Suppressor macrophage treated with lipopolysaccharide for 4 hours (primary cell): ENCODE measurements around the gene GATA2.

Experiments
- DNase-seq: peaks from one replicate; pipeline ENCODE4 v3.0.0-alpha.2; 2020

GATA2 gene

DNA sequence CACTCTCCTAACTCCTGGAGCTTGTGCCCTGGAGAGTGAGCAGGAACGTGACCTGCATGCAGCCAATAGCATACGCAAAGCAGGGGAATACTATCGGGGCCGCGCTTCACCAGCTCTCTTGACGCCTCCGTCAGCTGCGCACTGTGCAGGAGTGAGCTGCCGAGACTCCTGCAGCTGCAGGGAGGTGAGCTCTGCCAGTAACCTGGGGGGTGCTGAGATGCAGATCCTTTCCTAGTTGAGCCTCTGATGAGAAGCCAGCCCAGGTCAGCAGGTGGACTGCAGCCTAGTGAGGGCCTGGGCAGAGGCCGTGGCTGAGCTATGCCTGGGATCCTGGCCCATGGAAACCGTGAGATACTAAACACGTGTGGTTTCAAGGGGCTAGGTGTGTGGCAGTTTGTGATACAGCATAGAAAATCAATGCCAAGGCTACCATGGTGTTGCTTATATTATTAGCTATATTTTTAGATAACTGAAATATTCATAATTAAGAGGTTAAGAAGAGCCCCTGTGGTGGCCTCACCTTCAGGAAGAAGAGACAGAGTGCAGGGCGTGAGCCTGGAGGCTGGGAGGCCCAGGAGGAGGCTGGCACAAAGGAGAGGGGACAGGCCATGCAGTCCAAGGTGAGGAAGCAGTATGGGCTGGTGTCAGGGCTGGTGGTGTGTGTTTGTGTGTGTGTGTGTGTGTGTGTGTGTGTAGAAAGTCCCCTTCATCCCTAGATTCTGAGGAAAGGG lies 20.4 kb downstream of the GATA2 start:
- no peak for DNase-seq

DNA sequence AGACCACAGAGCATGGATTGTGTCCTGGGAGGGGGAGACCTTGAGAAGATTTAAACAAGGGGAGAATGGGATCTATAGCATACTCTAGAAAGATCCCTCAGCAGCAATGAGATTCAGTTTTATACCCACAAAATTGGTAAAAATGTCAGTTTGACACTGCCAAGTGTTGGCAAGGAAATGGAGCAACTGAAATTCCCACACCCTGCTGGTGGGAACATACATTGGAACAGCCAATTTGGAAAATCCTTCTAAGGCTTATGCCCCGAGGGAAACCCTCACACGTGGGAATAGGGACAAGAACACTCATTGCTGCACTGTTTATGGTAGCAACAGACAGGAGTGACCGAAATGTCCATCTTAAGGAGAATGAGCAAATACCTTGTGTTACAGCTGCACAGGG lies 21.3 kb downstream of the GATA2 start:
- no peak for DNase-seq

DNA sequence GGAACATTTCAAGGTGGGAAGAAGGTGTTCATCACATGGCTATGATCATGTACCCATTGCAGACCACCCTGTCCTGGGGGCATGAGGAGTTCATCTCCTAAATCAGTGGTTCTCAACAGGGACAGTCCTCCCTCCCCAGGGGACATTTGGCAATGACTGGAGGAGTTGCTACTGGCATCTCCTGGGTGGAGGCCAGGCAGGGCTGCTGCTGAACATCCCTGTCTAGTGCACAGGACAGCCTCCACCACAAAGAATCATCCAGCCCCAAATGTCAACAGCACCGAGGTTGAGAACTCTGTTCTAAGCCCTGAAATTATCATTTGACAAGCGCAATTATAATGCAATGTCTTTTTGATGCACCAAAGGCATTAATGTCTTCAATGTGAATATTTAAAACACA lies 21.9 kb downstream of the GATA2 start:
- DNase-seq = no peak

DNA sequence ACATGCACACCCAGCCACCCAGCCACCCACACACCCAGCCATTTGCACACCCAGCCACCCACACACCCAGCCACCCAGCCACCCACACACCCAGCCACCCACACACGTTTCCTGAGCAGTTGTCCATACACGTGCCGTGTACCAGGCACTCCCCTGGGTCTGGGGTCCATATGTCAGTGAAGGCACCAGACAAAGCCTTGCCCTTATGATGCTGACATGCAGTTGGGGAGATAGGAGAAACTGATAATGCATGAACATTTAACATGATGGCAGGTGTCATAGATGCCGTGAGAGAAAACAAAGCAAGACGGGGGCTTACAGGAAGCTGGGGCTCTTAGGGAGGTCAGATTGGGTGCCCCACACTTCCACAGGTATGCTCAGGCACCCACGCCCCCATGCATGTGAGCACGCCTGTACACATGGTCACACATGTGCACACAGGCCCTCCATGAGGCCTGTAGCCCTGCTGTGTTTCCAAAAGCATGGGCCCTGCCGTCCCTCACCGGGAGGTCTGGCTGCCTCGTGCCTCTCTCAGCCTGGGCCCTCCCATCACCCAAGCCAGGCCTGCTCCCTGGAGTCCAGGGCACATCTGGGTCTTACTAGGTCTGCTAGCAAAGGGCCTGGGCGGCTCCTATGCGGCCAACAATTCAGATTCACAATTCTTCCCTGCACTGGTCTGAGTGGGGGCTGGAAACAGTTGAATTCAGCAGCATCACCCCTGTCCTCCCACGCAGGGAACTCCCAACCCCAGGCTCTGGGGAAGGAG lies 22.7 kb downstream of the GATA2 start:
- DNase-seq = no peak

DNA sequence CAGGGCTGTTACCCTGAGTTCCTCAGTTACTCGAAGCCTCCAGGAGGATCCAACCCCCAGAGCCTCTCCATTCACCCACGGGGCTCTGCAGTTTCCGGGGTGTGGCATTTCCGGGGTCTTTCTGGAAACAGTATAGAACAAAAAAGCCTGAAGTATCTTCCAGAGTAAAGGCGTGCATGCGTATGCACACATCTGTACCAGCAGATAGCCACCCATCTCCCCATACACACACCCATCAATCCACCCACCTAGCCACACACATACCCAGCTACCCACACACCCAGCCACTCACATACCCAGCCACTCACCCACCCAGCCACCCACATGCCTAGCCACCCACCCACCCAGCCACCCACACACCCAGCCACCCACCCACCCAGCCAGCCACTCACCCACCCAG lies 23.4 kb downstream of the GATA2 start:
- no peak for DNase-seq

DNA sequence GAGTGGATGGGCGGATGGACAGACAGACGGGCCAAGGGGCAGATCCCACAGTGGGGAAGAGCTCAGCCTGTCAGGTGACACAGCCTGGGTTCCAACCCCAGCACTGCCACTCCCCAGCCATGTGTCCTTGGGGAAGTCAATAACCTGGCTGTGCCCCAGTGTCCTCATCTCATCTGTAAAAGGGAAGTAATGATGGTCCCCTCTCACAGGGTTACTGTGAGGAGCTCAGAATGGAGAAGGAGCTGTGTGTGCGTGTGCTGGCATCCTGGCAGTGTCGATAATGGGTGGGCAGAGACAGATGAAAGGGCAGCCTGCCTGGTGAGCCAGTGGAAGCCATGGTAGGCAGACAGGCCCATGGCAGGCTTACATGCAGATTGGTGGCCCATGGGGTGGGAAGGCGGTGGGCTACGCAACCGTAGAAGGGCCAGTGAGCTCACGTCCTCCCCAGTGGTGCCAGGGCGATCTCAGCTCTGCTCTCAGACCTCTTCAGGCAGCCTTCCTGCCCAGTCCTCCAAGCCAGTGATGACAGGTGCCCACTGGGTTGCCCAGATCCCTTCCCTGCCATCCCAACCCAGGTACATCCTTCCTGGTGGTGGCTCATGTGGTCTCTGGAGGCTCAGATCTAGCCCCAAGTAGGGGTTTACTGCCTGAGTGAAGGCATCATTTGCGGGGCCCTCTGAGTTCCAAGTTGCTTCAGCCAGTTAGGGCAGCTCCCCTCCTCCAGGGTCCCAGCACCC lies 24.0 kb downstream of the GATA2 start:
- DNase-seq = no peak

DNA sequence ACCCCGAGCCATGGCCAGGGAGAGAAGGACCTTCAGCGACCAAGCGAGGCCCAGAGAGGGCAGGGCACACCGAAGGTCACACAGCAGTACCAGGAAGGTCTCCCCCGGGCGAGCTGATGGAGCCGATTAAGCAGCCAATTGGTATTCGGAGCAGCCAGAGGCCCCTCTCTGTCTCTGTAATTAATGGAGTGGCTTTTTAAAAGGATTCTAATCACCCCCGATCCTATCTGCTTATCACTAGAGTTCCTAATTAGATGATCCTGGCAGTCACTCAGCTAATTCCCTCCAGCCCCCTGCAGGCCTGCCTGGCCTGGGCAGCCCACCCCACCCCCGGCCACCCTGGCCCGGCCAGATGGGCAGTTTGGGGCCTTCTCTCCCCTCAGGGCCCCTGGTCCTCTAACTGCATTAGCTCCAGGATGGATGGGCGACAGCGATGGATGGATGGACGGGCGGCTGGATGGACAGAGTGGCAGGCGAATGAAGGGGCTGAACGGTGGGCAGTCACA lies 24.7 kb downstream of the GATA2 start:
- DNase-seq = no peak

DNA sequence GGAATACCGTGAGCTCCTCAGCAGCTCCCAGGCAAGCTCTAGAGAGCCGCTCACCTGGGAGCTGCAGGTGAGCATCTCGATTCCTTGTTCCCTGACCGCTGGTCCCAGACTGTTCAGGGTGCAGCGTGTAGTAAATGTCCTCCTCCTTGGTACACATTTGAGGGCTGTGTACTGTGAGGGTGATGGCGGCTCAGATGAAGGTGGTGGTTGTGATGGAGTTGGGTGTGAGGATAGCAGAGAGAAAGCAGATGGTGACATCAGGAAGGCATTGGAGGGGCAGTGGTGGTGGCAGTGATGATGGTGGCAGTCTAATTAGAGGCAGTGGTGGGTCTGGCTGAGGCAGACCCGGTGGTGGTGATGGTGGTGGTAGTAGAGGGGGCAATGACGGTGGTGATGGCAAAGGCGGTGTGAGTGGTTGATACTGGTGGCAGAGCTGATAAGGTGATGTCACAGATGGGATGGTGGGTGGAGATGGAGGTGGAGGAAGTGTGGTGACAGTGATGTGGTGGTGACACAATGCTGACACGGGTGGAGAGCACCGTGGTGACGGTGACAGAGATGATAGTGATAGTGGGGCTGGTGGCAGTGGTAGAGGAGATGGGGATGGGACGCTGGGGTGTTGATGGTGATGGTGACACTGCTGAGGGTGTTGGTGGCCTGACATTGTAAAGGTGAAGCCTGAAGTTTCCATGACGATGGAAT lies 26.0 kb downstream of the GATA2 start, which contains the start of gene DNAJB8:
Gene DNAJB8, minus strand, starts transcription at position 51 of the 702 bp plus-strand sequence. CDS start 3,645 bp downstream, outside the sequence.
- no peak for DNase-seq

DNA sequence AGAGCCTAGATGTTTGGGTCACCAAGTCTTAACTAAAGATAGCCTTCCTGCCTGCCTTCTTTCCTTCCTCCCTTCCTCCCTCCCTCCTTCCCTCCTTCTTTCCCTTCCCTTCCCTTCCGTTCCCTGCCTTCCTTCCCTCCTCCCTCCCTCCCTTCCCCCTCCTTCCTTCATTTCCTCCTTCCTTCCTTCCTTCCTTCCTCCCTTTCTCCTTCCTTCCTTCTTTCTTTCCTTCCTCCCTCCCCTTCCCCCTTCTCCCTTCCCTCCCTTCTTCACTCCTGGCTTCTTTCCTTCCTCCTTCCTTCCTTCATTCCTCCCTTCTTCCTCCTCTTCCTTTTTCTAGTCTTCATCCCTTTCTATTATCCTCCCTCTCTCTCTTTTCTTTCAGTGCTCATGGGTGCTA lies 28.3 kb downstream of the GATA2 start:
- DNase-seq = no peak

DNA sequence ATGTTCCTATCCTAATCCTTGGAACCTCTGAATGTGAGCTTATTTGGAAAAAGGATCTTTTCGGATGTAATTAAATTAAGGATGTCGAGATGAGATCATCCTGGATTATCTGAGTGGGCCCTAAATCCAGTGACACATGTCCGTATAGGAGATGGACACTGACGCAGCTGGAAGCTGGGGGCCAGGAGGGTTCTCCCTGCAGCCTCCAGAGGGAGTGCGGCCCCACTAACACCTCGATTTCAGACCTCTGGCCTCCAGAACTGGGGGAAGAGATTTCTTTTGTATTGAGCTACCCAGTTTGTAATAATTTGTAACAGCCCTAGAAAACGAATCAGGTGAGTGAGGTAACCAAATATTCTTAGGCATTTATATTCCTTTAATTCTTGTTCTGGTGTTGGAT lies 28.8 kb downstream of the GATA2 start:
- no peak for DNase-seq

DNA sequence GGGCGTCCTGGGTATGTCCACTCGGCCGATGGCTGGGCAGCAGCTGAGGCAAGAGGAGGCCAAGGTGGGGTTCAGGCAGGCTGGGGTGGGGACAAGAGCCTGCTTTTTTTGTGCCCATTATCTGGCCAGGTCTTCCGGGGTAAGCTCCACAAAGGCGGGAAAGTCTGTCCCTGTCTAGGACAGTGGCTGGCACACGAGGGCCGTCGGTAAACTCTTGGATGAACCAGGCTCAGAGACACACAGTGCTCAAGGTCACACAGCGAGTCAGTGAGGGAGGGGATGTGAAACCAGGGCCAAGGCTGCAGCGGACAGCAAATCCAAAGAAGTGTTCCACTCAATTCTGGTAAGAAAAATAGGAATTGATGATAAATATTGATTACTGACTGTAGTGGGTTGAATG lies 29.2 kb downstream of the GATA2 start:
- DNase-seq = no peak

DNA sequence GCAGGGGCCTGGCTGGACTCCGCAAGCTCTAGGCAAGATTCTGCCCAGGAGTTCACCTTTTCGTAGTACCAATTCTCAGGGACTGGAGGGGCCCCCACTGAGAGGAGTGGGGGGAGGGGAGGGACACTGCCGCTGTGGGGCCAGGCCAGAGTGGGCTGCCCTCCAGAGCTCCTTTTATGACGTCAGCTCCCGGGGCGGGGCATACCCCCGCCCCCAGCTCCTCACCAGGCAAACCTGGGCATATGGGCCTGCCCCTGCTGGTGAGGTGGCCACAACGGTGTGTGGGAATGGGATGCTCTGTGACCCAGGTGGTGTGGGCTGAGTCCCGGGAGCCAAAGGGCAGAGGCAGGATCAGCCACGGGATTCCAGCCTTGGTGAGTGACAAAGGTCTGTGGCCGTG lies 29.6 kb downstream of the GATA2 start:
- no peak for DNase-seq

DNA sequence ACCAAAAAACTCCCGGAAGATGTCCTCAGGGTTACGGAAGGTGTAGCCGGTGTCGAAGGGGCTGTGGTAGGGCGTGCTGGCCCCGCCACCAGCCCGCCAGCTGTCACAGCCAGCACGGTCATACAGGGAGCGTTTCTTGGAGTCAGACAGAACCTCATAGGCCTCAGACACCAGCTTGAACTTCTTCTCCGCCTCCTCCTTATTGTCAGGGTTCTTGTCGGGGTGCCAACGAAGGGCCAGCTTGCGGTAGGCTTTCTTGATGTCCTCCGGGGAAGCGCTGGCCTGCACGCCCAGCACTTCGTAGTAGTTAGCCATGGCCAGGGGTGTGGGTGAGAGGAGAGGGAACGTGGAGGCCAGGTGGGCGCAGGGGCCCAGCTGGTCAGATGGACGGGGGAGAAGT lies 30.1 kb downstream of the GATA2 start:
- DNase-seq = no peak

DNA sequence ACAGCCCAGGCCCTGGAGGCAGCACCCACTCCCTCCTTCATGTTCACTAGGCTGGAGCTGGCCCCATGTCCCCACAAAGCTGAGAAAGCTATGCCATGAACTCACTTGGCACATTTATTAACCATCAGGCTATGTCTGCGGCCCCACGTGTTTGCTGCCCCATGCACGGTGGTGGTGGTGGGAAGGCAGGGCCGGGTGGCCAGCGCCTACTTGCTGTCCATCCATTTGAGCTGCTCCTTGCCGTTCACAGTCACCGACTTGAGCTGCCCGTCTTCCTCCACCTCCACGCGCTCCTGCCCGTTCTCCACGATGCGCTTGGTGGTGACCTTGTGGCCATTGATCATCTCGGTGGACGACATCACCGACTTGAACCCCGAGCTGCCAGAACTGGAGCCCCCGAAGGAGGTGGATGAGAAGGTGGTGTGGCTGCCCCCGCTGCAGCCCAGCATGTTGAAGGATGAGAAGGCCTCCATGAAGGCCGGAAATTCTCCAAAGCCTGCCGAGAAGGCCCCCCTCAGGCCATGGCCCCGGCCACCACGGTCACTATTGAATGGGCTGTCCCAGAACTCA lies 30.6 kb downstream of the GATA2 start:
- DNase-seq = no peak

DNA sequence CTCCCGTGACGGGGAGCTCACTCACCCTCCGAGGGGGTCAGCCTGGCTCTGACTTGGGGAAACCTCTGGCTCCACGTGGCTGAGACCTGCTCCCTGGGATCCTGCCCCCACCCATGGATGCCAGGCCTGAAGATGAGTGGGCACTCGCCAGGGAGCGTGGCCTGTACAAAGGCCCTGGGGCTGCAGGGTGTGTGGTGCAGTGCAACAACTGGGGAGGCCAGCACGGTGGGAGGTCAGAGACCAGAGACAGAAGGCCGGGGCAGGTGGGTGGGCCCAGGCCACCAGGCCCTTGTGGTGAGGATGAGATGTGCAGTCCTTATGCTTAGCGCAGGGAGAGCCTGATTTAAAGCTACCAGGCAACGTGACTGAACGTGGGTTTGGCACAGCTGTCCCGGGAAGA lies 31.3 kb downstream of the GATA2 start:
- DNase-seq = no peak

DNA sequence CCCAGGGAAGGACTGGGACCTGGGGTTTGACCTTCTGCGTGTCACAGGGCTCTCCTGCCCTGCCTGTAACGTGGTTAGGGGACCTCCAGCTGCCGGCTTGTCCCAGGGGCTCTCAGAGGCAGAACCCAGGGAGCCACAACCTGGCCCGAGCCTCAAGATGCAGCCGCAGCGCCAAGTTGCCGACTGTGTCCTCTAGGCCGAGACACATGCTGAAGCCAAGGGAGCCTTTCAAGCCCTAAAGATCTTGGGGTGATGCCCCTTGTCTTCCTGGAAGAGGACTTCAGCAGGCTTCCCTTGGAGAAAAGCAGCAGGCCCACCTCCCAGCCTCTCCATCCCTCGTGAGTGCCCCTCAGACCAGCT lies 33.6 kb downstream of the GATA2 start:
- DNase-seq = no peak

DNA sequence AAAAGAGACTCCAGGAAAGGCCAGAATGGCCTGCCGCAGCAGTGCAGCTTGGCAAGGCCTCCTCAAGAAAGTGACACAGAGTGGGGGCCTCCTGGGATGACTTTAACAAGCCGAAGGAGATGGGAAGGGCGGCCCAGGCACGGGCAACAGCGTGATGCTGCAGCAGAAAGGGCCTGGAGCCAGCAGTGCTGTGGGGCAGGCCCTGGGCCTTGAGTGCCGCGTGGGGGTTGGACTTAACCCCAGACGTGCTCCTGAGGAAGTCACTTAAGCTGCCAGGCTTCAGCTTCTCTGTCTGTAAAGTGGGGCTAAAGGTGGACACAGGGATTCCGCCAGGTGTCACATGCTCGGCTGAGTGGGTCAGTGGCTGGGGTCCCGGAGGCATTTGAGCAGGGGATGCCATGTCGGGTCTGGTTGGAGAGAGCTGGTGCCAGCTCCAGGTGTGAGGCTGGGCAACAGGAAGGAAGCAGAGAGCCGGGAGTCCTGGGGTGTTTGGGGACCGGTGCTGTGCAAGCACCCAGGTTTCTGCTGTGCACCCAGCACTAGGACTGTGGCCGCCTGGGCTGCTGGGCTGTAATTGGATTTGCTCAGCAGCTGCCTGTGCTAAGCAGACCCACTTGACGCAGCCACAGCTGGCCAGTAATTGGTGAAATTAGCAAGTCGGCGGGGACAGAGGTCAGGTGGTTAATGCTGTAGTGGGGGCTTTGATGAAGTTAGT lies 34.1 kb downstream of the GATA2 start:
- no peak for DNase-seq

DNA sequence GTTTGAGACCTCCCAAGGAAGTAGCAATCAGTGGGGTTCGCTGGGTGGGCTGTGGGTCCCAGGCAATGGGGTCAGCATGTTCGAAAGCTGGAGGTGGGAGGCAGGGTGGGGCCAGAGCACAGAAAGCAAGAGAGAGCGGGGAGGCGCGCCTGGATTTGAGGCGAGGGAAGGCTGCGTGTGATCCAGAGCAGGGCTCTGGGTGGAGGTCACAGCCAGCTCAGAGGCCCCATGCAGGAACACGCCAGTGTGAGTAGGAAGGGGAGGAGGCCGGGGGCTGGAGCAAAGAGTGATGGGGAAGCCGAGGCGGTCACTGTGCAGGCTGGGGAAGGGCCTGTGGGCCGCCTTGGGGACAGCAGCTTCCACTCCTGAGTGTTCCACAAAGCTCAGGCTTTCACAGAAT lies 35.1 kb downstream of the GATA2 start:
- DNase-seq = no peak

DNA sequence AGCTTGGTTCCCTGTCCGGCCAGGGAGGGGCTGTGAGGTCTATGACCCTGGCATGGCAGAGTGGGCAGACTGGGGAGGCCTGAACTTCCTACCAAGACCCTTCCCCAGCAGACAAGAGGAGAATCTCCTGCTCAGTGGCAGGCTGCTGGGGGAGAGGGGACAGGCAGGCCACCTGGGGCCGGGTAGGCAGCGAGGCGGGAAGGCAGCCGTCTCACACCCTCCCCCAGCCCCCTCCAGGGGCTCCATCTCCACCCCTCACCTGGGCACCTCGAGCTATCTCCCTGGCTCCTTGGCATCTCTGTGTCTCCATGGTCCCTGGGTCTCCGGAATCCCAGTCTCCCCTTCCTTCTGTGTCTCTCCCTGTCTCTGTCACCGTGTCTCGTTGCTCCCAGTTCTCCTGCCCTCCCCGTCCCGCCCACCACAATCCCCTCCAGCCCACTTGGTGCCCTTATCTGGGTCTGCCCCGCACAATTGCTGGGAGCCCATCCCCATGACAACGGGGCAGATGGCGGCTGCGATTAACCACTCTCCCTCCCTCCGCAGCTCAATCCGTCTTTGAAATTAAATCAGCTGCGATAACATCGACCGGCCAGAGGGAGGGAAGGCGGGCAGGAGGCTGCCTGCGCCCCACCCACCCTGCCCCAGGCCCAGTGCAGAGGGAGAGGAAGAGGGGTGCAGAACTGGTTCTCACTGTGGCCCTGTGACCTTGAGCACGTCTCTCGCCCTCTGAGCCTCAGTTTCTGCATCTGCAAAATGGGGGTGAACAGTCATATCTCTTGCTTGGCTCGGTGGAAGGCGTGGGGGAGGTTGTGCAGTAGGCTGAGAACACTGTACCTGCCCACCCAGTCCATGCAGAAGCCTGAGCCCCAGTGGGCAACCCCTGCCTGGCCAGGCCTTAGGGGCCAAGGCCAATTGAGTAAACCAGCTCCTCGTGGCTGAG lies 36.0 kb downstream of the GATA2 start:
- DNase-seq = no peak

DNA sequence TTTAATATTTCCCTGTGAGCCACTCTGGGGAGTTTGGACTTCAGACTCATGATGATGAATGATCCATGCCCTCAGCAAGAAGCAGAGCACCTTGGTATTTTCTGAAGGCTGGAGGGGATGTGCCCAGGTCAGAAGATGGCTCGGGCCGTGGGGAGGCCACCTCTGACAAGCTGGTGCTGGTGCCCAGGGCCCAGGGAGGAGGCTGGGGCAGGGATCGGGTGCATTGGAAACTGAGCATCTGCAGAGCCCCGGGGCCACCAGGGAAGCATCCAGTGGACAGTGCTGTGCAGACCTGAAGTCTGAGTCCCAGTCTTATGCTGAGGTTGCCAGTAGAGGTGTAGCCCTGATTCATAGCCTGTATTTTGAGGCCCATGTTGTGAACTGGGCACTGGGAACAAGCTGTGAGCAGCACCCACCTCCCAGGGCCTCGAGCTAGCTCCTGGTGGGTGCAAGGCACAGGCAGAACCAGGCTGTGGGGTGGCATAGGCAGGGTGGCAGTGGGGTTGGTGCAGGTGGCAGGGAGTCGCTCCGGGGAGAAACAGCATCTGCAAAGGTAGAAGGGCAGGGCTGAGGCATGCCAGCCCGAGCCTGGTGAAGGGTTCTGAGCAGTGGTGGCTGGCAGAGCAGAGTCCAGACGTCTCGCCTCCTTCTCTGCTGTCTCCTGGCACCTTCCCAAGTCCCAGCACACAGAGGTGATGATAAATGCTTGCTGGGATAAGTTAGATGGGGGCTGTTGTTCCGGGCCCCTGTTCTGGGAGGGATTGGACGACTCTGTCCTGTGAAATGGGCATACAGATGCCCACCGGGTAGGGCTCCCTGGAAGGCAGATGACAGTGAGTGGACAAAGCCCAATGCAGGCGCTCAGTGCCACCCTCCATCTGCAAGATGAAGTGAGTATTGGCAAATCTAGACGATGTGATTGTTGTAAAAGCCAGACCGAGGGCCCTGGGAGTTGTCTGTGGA lies 36.9 kb downstream of the GATA2 start:
- DNase-seq = no peak
